DND-41 (cell line): ENCODE measurements around the gene KRTAP5-1.

Experiments
- EZH2 ChIP-seq: IDR thresholded peaks from 3 replicates; pipeline ENCODE4 v1.6.1; 2012; ENCODE audit warnings: borderline replicate concordance, low read depth, mild to moderate bottlenecking, moderate library complexity, low read length, inconsistent platforms; ENCODE audit not compliant: severe bottlenecking
- TF ChIP-seq, protein P1 (sequence below): IDR thresholded peaks from 2 replicates; pipeline ENCODE4 v1.5.1; 2012; ENCODE audit warnings: borderline replicate concordance, low read length, moderate library complexity, mild to moderate bottlenecking; ENCODE audit not compliant: poor library complexity, severe bottlenecking; ENCODE audit errors: extremely low read depth

DNA sequence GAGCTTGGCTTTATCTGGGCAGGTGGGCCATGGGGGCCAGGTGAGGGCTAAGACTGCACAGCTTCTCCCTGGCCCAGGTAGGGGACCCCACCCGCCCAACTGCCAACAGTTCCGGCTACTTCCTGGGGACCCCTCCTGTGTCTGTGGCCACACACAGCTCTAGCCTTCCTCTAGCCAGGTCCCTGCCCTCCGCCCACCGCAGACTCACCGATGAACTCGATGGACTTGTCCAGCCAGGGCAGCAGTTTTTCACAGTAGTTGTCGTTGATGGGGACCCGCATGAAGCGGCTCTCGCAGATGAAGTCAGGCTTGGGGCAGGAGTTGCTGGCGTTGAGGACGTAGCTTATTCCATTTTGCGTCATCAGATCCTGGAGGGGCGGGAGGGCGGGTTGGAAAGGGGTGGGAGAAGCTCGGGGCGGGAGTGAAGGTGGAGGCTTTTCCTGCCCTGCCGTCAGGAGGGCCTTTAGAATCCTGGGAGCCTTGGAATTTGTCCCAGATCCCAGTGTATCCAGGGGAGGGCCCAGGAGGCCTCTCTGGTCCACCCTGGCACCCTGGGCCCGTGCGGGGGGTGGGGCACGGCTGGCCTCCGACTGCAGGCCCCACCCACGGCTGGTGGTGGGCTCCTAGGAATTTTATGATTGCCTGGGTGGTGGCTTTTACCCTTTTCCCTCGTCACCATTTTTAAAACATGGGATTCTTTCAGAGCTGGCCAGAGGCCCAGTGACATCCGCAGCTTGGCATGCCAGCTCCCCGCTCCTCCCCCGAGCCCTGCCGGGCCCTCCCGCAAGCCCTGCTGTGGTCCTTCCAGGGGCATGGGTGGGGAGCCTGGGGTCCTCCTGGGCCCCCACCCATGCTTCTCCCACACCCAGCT lies 26.9 kb downstream of the KRTAP5-1 start:
- TF ChIP-seq, protein P1, sequence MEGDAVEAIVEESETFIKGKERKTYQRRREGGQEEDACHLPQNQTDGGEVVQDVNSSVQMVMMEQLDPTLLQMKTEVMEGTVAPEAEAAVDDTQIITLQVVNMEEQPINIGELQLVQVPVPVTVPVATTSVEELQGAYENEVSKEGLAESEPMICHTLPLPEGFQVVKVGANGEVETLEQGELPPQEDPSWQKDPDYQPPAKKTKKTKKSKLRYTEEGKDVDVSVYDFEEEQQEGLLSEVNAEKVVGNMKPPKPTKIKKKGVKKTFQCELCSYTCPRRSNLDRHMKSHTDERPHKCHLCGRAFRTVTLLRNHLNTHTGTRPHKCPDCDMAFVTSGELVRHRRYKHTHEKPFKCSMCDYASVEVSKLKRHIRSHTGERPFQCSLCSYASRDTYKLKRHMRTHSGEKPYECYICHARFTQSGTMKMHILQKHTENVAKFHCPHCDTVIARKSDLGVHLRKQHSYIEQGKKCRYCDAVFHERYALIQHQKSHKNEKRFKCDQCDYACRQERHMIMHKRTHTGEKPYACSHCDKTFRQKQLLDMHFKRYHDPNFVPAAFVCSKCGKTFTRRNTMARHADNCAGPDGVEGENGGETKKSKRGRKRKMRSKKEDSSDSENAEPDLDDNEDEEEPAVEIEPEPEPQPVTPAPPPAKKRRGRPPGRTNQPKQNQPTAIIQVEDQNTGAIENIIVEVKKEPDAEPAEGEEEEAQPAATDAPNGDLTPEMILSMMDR = no peak
- TF ChIP-seq EZH2 = no peak
